ENCODE measurements around the gene HDGFL1. TPM values are rescaled to one million over a fixed set of nuclear protein-coding genes. Genes with fewer than 3 reads are reported as not detected.

The HDGFL1 gene
- total RNA-seq, 1 experiment from 2014 or later = not detected

GRCh38 chr6:22546236-22546635 lies 23.1 kb upstream of the HDGFL1 start:
- no peaks in the 10 kb centered on the region for H3K4me1 ChIP-seq (ENCODE audit: low read length)

DNA sequence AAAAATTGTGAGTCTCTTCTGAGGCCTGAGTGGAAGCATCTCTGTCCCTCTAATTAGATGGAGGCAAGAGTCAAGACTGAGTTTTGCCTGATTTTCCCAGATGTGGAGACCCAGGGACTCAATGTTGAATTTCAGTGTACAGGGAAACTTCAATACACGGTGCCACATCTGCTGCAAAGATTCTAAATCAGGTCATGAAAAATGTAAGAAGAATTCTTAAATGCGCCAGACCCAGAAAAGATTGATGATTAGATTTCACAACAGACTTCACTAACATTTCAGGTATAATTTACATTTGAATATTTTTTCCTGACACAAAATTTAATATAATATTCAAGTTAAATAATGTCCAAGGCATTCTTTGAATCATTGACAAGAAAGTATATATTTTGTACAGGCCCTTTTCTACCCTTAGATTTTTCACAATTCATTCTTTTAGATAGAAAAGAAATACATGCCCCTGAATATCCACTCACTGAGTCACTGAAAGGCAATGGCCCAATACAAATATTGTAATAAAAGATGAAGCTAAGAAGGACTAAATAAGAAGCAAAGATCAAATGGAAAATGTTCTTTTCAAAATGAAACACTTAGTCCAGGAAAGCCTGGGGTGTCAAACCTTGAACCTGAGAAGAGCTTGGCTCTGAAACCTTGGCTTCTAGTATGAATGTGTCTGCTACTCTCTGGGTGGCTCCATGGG lies 18.2 kb upstream of the HDGFL1 start:
- H3K27me3 ChIP-seq (ENCODE audit: low read length) = no peaks in the 10 kb centered on the region
- H3K4me3 ChIP-seq (ENCODE audit: low read length) = no peak overlapping the region
- no peak overlapping the region for H3K4me2 ChIP-seq (ENCODE audit: low read depth, low read length, poor library complexity, severe bottlenecking)
- H3K9me3 ChIP-seq (ENCODE audit: low read length) = peaks cover 9% of the 10 kb centered on the region; the same call in 1 of the 2 replicates
- no peaks in the 10 kb centered on the region for H4K20me1 ChIP-seq (ENCODE audit: insufficient read depth, low read depth, low read length)
- no peak for DNase-seq
- no peaks in the 10 kb centered on the region for H3K9me2 ChIP-seq (replicated peaks; ENCODE audit: insufficient read depth, low read length)
- H3K27ac ChIP-seq (ENCODE audit: low read length) = no peak overlapping the region
- H2AFZ ChIP-seq (ENCODE audit: low read length) = no peak overlapping the region
- H3K79me2 ChIP-seq (ENCODE audit: low read length) = no peaks in the 10 kb centered on the region
- no peak overlapping the region for H3K9ac ChIP-seq (ENCODE audit: low read length)
- no peaks in the 10 kb centered on the region for H3K36me3 ChIP-seq (ENCODE audit: insufficient read depth, low read length)
- no peaks in the 10 kb centered on the region for H3K4me1 ChIP-seq (ENCODE audit: low read length)

More at GRCh38 chr6:22546236-22546635, 23.1 kb upstream of the HDGFL1 start:
- H3K27me3 ChIP-seq (ENCODE audit: low read length) = no peaks in the 10 kb centered on the region
- H3K36me3 ChIP-seq (ENCODE audit: insufficient read depth, low read length) = no peaks in the 10 kb centered on the region
- no peaks in the 10 kb centered on the region for H4K20me1 ChIP-seq (ENCODE audit: insufficient read depth, low read depth, low read length)
- H3K79me2 ChIP-seq (ENCODE audit: low read length) = no peaks in the 10 kb centered on the region
- H3K4me3 ChIP-seq (ENCODE audit: low read length) = no peak overlapping the region
- no peak overlapping the region for H3K4me2 ChIP-seq (ENCODE audit: low read depth, low read length, poor library complexity, severe bottlenecking)
- H3K27ac ChIP-seq (ENCODE audit: low read length) = no peak overlapping the region
- no peak for DNase-seq
- H3K9me3 ChIP-seq (ENCODE audit: low read length) = peaks cover 6% of the 10 kb centered on the region; the same call in 1 of the 2 replicates
- no peak overlapping the region for H2AFZ ChIP-seq (ENCODE audit: low read length)
- no peak overlapping the region for H3K9ac ChIP-seq (ENCODE audit: low read length)
- no peaks in the 10 kb centered on the region for H3K9me2 ChIP-seq (replicated peaks; ENCODE audit: insufficient read depth, low read length)

GRCh38 chr6:22556266-22556665 lies 13.1 kb upstream of the HDGFL1 start:
- H3K4me1 ChIP-seq (ENCODE audit: low read length) = no peaks in the 10 kb centered on the region
- H3K9me2 ChIP-seq (replicated peaks; ENCODE audit: insufficient read depth, low read length) = no peaks in the 10 kb centered on the region
- H2AFZ ChIP-seq (ENCODE audit: low read length) = no peak overlapping the region
- H3K27ac ChIP-seq (ENCODE audit: low read length) = no peak overlapping the region
- no peaks in the 10 kb centered on the region for H3K36me3 ChIP-seq (ENCODE audit: insufficient read depth, low read length)
- no peaks in the 10 kb centered on the region for H4K20me1 ChIP-seq (ENCODE audit: insufficient read depth, low read depth, low read length)
- H3K9ac ChIP-seq (ENCODE audit: low read length) = no peak overlapping the region
- no peaks in the 10 kb centered on the region for H3K79me2 ChIP-seq (ENCODE audit: low read length)
- H3K9me3 ChIP-seq (ENCODE audit: low read length) = peaks cover 6% of the 10 kb centered on the region; the same call in 1 of the 2 replicates
- no peak for DNase-seq
- no peaks in the 10 kb centered on the region for H3K27me3 ChIP-seq (ENCODE audit: low read length)
- no peak overlapping the region for H3K4me2 ChIP-seq (ENCODE audit: low read depth, low read length, poor library complexity, severe bottlenecking)
- no peak overlapping the region for H3K4me3 ChIP-seq (ENCODE audit: low read length)

GRCh38 chr6:22557007-22557406 lies 12.4 kb upstream of the HDGFL1 start:
- no peak overlapping the region for H3K9ac ChIP-seq (ENCODE audit: low read length)
- no peak overlapping the region for H2AFZ ChIP-seq (ENCODE audit: low read length)
- no peak for DNase-seq
- no peaks in the 10 kb centered on the region for H4K20me1 ChIP-seq (ENCODE audit: insufficient read depth, low read depth, low read length)
- no peak overlapping the region for H3K4me3 ChIP-seq (ENCODE audit: low read length)
- no peaks in the 10 kb centered on the region for H3K36me3 ChIP-seq (ENCODE audit: insufficient read depth, low read length)
- no peak overlapping the region for H3K4me2 ChIP-seq (ENCODE audit: low read depth, low read length, poor library complexity, severe bottlenecking)
- no peaks in the 10 kb centered on the region for H3K9me2 ChIP-seq (replicated peaks; ENCODE audit: insufficient read depth, low read length)
- H3K27ac ChIP-seq (ENCODE audit: low read length) = no peak overlapping the region
- peaks cover 6% of the 10 kb centered on the region; the same call in 1 of the 2 replicates for H3K9me3 ChIP-seq (ENCODE audit: low read length)
- no peaks in the 10 kb centered on the region for H3K79me2 ChIP-seq (ENCODE audit: low read length)
- H3K27me3 ChIP-seq (ENCODE audit: low read length) = no peaks in the 10 kb centered on the region
- H3K4me1 ChIP-seq (ENCODE audit: low read length) = no peaks in the 10 kb centered on the region

DNA sequence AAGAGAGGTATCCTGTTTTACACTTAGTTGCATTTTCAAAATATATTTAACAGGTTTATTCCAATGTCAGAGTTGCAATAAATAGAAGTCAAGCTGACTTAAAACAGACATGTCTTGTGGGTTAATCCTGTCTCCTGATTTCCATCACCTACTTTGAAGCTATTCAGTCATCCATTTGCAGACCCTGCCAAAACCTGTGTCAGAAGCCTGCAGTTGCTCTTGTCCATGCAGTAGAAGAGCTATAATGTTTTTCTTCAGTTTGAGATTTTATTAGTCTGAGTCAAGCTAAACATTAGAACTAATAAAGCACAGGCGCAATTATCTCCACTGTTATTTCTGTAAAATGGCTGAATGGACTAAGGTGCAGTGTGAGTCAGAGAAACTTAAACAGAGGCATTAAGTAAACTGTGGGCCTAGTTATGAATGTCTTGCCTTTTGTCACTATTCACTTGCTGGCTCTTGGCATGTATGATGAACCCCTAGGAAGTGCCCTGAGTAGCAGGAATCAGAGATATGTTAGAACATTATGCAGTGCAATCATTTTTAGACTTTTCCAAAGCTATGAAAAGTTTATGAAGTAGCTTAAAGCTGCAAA lies 11.0 kb upstream of the HDGFL1 start:
- Histone ChIP-seq H3K9me2 (replicated peaks; ENCODE audit: insufficient read depth, low read length) (no peaks in the 10 kb centered on the region), H3K36me3 (ENCODE audit: insufficient read depth, low read length) (no peaks in the 10 kb centered on the region), H4K20me1 (ENCODE audit: insufficient read depth, low read depth, low read length) (no peaks in the 10 kb centered on the region), H3K4me1 (ENCODE audit: low read length) (no peaks in the 10 kb centered on the region), H3K27me3 (ENCODE audit: low read length) (no peaks in the 10 kb centered on the region), H2AFZ (ENCODE audit: low read length) (no peak overlapping the region), H3K4me3 (ENCODE audit: low read length) (no peak overlapping the region), H3K9ac (ENCODE audit: low read length) (no peak overlapping the region), H3K79me2 (ENCODE audit: low read length) (no peaks in the 10 kb centered on the region), H3K4me2 (ENCODE audit: low read depth, low read length, poor library complexity, severe bottlenecking) (no peak overlapping the region), H3K27ac (ENCODE audit: low read length) (no peak overlapping the region), H3K9me3 (ENCODE audit: low read length) (peaks cover 3% of the 10 kb centered on the region; the same call in 1 of the 2 replicates)
- no peak for DNase-seq

- Histone ChIP-seq H3K9ac (ENCODE audit: low read length) (no peak overlapping the region), H3K4me2 (ENCODE audit: low read depth, low read length, poor library complexity, severe bottlenecking) (no peak overlapping the region), H3K36me3 (ENCODE audit: insufficient read depth, low read length) (no peaks in the 10 kb centered on the region), H2AFZ (ENCODE audit: low read length) (no peak overlapping the region), H4K20me1 (ENCODE audit: insufficient read depth, low read depth, low read length) (no peaks in the 10 kb centered on the region), H3K9me3 (ENCODE audit: low read length) (no peaks in the 10 kb centered on the region; the same call in 1 of the 2 replicates), H3K4me3 (ENCODE audit: low read length) (no peak overlapping the region), H3K79me2 (ENCODE audit: low read length) (no peaks in the 10 kb centered on the region), H3K27me3 (ENCODE audit: low read length) (no peaks in the 10 kb centered on the region), H3K27ac (ENCODE audit: low read length) (no peak overlapping the region), H3K4me1 (ENCODE audit: low read length) (no peaks in the 10 kb centered on the region), H3K9me2 (replicated peaks; ENCODE audit: insufficient read depth, low read length) (no peaks in the 10 kb centered on the region; the same call in 1 of the 2 replicates)
- DNase-seq = no peak
Observed at GRCh38 chr6:22568854-22569253, 512 bp upstream of the HDGFL1 start.

DNA sequence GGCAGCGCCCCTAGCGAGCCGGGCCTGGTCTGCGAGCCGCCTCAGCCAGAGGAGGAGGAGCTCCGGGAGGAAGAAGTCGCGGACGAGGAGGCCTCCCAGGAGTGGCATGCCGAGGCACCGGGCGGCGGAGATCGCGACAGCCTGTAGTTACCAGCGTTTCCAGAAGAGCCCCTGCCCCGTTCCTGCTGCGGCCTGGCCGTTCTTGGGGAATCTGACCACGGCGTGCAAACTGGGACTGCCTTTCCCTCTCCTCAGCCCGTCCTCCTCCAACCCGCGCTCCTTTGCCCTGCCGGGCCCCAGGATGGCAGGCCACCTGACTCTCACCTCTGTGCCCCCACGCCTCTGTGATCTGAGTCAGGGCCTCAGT lies 802 bp downstream of the HDGFL1 start:
- no peaks in the 10 kb centered on the region; the same call in 1 of the 2 replicates for H3K9me2 ChIP-seq (replicated peaks; ENCODE audit: insufficient read depth, low read length)
- no peaks in the 10 kb centered on the region for H4K20me1 ChIP-seq (ENCODE audit: insufficient read depth, low read depth, low read length)
- no peak overlapping the region for H3K27ac ChIP-seq (ENCODE audit: low read length)
- no peak overlapping the region for H3K9ac ChIP-seq (ENCODE audit: low read length)
- no peaks in the 10 kb centered on the region; the same call in 1 of the 2 replicates for H3K9me3 ChIP-seq (ENCODE audit: low read length)
- H2AFZ ChIP-seq (ENCODE audit: low read length) = no peak overlapping the region
- no peaks in the 10 kb centered on the region for H3K36me3 ChIP-seq (ENCODE audit: insufficient read depth, low read length)
- H3K4me1 ChIP-seq (ENCODE audit: low read length) = no peaks in the 10 kb centered on the region
- no peaks in the 10 kb centered on the region for H3K27me3 ChIP-seq (ENCODE audit: low read length)
- DNase-seq = no peak
- H3K4me3 ChIP-seq (ENCODE audit: low read length) = no peak overlapping the region
- no peak overlapping the region for H3K4me2 ChIP-seq (ENCODE audit: low read depth, low read length, poor library complexity, severe bottlenecking)
- H3K79me2 ChIP-seq (ENCODE audit: low read length) = no peaks in the 10 kb centered on the region

GRCh38 chr6:22575190-22575589 lies 5.8 kb downstream of the HDGFL1 start:
- Histone ChIP-seq H4K20me1 (ENCODE audit: insufficient read depth, low read depth, low read length) (no peaks in the 10 kb centered on the region), H3K4me2 (ENCODE audit: low read depth, low read length, poor library complexity, severe bottlenecking) (no peak overlapping the region), H3K27me3 (ENCODE audit: low read length) (no peaks in the 10 kb centered on the region), H3K9ac (ENCODE audit: low read length) (no peak overlapping the region), H3K27ac (ENCODE audit: low read length) (no peak overlapping the region), H3K79me2 (ENCODE audit: low read length) (no peaks in the 10 kb centered on the region), H2AFZ (ENCODE audit: low read length) (no peak overlapping the region), H3K36me3 (ENCODE audit: insufficient read depth, low read length) (no peaks in the 10 kb centered on the region), H3K4me3 (ENCODE audit: low read length) (no peak overlapping the region), H3K4me1 (ENCODE audit: low read length) (no peaks in the 10 kb centered on the region), H3K9me2 (replicated peaks; ENCODE audit: insufficient read depth, low read length) (no peaks in the 10 kb centered on the region; the same call in 1 of the 2 replicates), H3K9me3 (ENCODE audit: low read length) (no peaks in the 10 kb centered on the region; the same call in 1 of the 2 replicates)
- no peak for DNase-seq

Data from Karpas-422 (cell line).